Renal cortex interstitium (tissue), 15 donors: ENCODE data around the gene SLC30A9. TPM values are rescaled to one million over a fixed set of nuclear protein-coding genes. Genes with fewer than 3 reads are reported as not detected.

Source experiments
- DNase-seq, 11 donors: peaks; one replicate each; pipeline ENCODE4 v3.0.0-alpha.2; 2013; ENCODE audit warnings: low read depth in 9 of 11, low spot score in 4 of 11; ENCODE audit errors: extremely low read depth in 1 of 11
- long read RNA-seq, 16 experiments: transcript quantifications; one replicate each; lab custom pipeline, GENCODE V29; 2026
- polyA plus RNA-seq, 3 donors: library from polyadenylated mRNA; unstranded; fragments of 120-200 nt; gene quantifications; one replicate each; pipeline ENCODE4 v1.2.1, GENCODE V29; 2013; ENCODE audit not compliant: insufficient read length in 3 of 3

Gene SLC30A9
- 100 to 1,000 TPM; 106 to 116 (median 106) TPM for polyA plus RNA-seq
- long read RNA-seq, donor 1, full-length matches to known transcripts = 11 of 11 reads
- long read RNA-seq, donor 1, partial matches to known transcripts = 0 of 11 reads
- long read RNA-seq, donor 1, other reads (novel, unspliced or antisense) = 0 of 11 reads
- long read RNA-seq, donor 2, full-length matches to known transcripts = 13 of 13 reads
- long read RNA-seq, donor 2, partial matches to known transcripts = 0 of 13 reads
- long read RNA-seq, donor 2, other reads (novel, unspliced or antisense) = 0 of 13 reads
- long read RNA-seq, donor 3, full-length matches to known transcripts = 13 of 83 reads
- long read RNA-seq, donor 3, partial matches to known transcripts = 70 of 83 reads
- long read RNA-seq, donor 3, other reads (novel, unspliced or antisense) = 0 of 83 reads
- long read RNA-seq, donor 4, full-length matches to known transcripts = 7 of 28 reads
- long read RNA-seq, donor 4, partial matches to known transcripts = 21 of 28 reads
- long read RNA-seq, donor 4, other reads (novel, unspliced or antisense) = 0 of 28 reads
- long read RNA-seq, donor 5 = 0 reads
- long read RNA-seq, donor 6, full-length matches to known transcripts = 10 of 15 reads
- long read RNA-seq, donor 6, partial matches to known transcripts = 5 of 15 reads
- long read RNA-seq, donor 6, other reads (novel, unspliced or antisense) = 0 of 15 reads
- long read RNA-seq, donor 7, full-length matches to known transcripts = 10 of 17 reads
- long read RNA-seq, donor 7, partial matches to known transcripts = 7 of 17 reads
- long read RNA-seq, donor 7, other reads (novel, unspliced or antisense) = 0 of 17 reads
- long read RNA-seq, donor 8 = 0 reads
- long read RNA-seq, donor 9, full-length matches to known transcripts = 14 of 14 reads
- long read RNA-seq, donor 9, partial matches to known transcripts = 0 of 14 reads
- long read RNA-seq, donor 9, other reads (novel, unspliced or antisense) = 0 of 14 reads
- long read RNA-seq, donor 10, full-length matches to known transcripts = 12 of 77 reads
- long read RNA-seq, donor 10, partial matches to known transcripts = 65 of 77 reads
- long read RNA-seq, donor 10, other reads (novel, unspliced or antisense) = 0 of 77 reads
- long read RNA-seq, donor 11, full-length matches to known transcripts = 11 of 11 reads
- long read RNA-seq, donor 11, partial matches to known transcripts = 0 of 11 reads
- long read RNA-seq, donor 11, other reads (novel, unspliced or antisense) = 0 of 11 reads
- long read RNA-seq, donor 12, full-length matches to known transcripts = 7 of 7 reads
- long read RNA-seq, donor 12, partial matches to known transcripts = 0 of 7 reads
- long read RNA-seq, donor 12, other reads (novel, unspliced or antisense) = 0 of 7 reads
- long read RNA-seq, donor 13 = 0 reads
- long read RNA-seq, donor 14, full-length matches to known transcripts = 10 of 10 reads
- long read RNA-seq, donor 14, partial matches to known transcripts = 0 of 10 reads
- long read RNA-seq, donor 14, other reads (novel, unspliced or antisense) = 0 of 10 reads
- long read RNA-seq, donor 15, full-length matches to known transcripts = 10 of 10 reads
- long read RNA-seq, donor 15, partial matches to known transcripts = 0 of 10 reads
- long read RNA-seq, donor 15, other reads (novel, unspliced or antisense) = 0 of 10 reads
- long read RNA-seq, donor 16, full-length matches to known transcripts = 32 of 42 reads
- long read RNA-seq, donor 16, partial matches to known transcripts = 10 of 42 reads
- long read RNA-seq, donor 16, other reads (novel, unspliced or antisense) = 0 of 42 reads

- peak; percentile 89 to 98 (median 95) for DNase-seq
These were observed at the start of gene SLC30A9 for GRCh38 chr4:41990365-41991111. Gene SLC30A9 (plus strand): TSS chr4:41990530. CDS start chr4:41990652, 122 bp downstream.

GRCh38 chr4:41940834-41941233 is 49.5 kb upstream of the SLC30A9 start:
- no peak for DNase-seq

- no peak for DNase-seq
These were observed 46.8 kb upstream of the SLC30A9 start for GRCh38 chr4:41943506-41943905.

- DNase-seq = no peak
These were observed 46.2 kb upstream of the SLC30A9 start for GRCh38 chr4:41944089-41944488.

- no peak for DNase-seq
These were observed 40.8 kb upstream of the SLC30A9 start for GRCh38 chr4:41949531-41949930.

- peak in 2 of 11 donors; percentile 17 to 27 for DNase-seq
These were observed 32.7 kb upstream of the SLC30A9 start for GRCh38 chr4:41957634-41958033.

- DNase-seq = peak in 2 of 11 donors; percentile 4 to 8
These were observed 27.2 kb upstream of the SLC30A9 start for GRCh38 chr4:41963105-41963504.

GRCh38 chr4:41964401-41964800 is 25.9 kb upstream of the SLC30A9 start:
- no peak for DNase-seq

- no peak for DNase-seq
These were observed 22.9 kb upstream of the SLC30A9 start for GRCh38 chr4:41967392-41967791.

GRCh38 chr4:41969671-41970070 is 20.7 kb upstream of the SLC30A9 start:
- DNase-seq = no peak

GRCh38 chr4:41975341-41975740 is 15.0 kb upstream of the SLC30A9 start:
- no peak for DNase-seq

- DNase-seq = peak in 1 of 11 donors; percentile 1
These were observed 13.4 kb upstream of the SLC30A9 start for GRCh38 chr4:41976775-41977516.

- no peak for DNase-seq
These were observed 12.6 kb upstream of the SLC30A9 start for GRCh38 chr4:41977709-41978108.

- DNase-seq = no peak
These were observed 8.9 kb upstream of the SLC30A9 start, which contains the start of gene DCAF4L1 for GRCh38 chr4:41981456-41981855. Gene DCAF4L1 (plus strand): TSS chr4:41981756. CDS start chr4:41981793, 37 bp downstream.

GRCh38 chr4:41982716-41983115 is 7.6 kb upstream of the SLC30A9 start:
- no peak for DNase-seq

GRCh38 chr4:41985151-41985550 is 5.2 kb upstream of the SLC30A9 start:
- DNase-seq = no peak

- DNase-seq = peak in 3 of 11 donors; percentile 1 to 5 (median 4)
These were observed 351 bp upstream of the SLC30A9 start for GRCh38 chr4:41989994-41990364.
